Upper lobe of right lung (tissue), 1 donor: ENCODE data around the gene ARAP1. TPM values are rescaled to one million over a fixed set of nuclear protein-coding genes. Genes with fewer than 3 reads are reported as not detected.

Source experiments
- ATAC-seq: fragments of 200-7000 bp; cut with Tn5 transposase; one replicate; pipeline ENCODE4 v1.9.1; 2020; ENCODE audit warnings: mild to moderate bottlenecking, moderate library complexity
- DNase-seq: peaks from one replicate; pipeline ENCODE4 v3.0.0-alpha.2; 2020
- H3K27ac ChIP-seq: fragments of 200-600 bp; one replicate; pipeline ENCODE4 v1.8.0; 2022
- H3K27me3 ChIP-seq: fragments of 200-600 bp; one replicate; pipeline ENCODE4 v1.8.0; 2022; ENCODE audit warnings: mild to moderate bottlenecking
- H3K36me3 ChIP-seq: fragments of 200-600 bp; one replicate; pipeline ENCODE4 v1.8.0; 2022
- H3K4me1 ChIP-seq: fragments of 200-600 bp; one replicate; pipeline ENCODE4 v1.8.0; 2022
- H3K4me3 ChIP-seq: fragments of 200-600 bp; one replicate; pipeline ENCODE4 v1.8.0; 2022; ENCODE audit warnings: mild to moderate bottlenecking
- H3K9me3 ChIP-seq: fragments of 200-600 bp; one replicate; pipeline ENCODE4 v1.8.0; 2022
- CTCF ChIP-seq: fragments of 200-600 bp; IDR thresholded peaks from one replicate; pipeline ENCODE4 v1.8.0; 2022; ENCODE audit warnings: antibody characterized with exemption
- intact Hi-C: fragments of 100-400 bp; cut with DNase I; formaldehyde crosslinking; loops from one replicate; pipeline ENCODE4 v1.11.0; 2022
- total RNA-seq: library from RNA; stranded (reverse); fragmentation: NEBNext Ultra II Directional; extraction: Animal tissue kit (Norgen Biotek cat#: 25700); gene quantifications from one replicate; pipeline ENCODE4 v1.2.1, GENCODE V29; 2021
- donor health status: DM: no; HTN: yes; CAD: no; lungs with severe emphysema.

ARAP1 gene
- total RNA-seq, 1 donor from 2014 or later = 226 TPM

GRCh38 chr11:72704028-72704782 is 48.0 kb downstream of the ARAP1 start:
- ATAC-seq = no peak
- H3K27ac ChIP-seq = peak overlapping the region; percentile 65
- peaks cover 96% of the 10 kb centered on the region for H3K36me3 ChIP-seq
- peak; percentile 12 for TF ChIP-seq CTCF
- H3K27me3 ChIP-seq = no peaks in the 10 kb centered on the region
- H3K4me3 ChIP-seq = no peak overlapping the region
- H3K9me3 ChIP-seq = no peaks in the 10 kb centered on the region
- peaks cover 16% of the 10 kb centered on the region for H3K4me1 ChIP-seq
- intact Hi-C loops = no loop called here
- peak; percentile 63 for DNase-seq

GRCh38 chr11:72703267-72704008 is 48.8 kb downstream of the ARAP1 start:
- peak overlapping the region; percentile 16 for H3K4me3 ChIP-seq
- no peaks in the 10 kb centered on the region for H3K9me3 ChIP-seq
- ATAC-seq = peak; percentile 46
- no peaks in the 10 kb centered on the region for H3K27me3 ChIP-seq
- H3K27ac ChIP-seq = peak overlapping the region; percentile 65
- no peak for TF ChIP-seq CTCF
- H3K4me1 ChIP-seq = peaks cover 16% of the 10 kb centered on the region
- no peak for DNase-seq
- peaks cover 96% of the 10 kb centered on the region for H3K36me3 ChIP-seq
- intact Hi-C loops = no loop called here

GRCh38 chr11:72702577-72703241 is 49.5 kb downstream of the ARAP1 start:
- Histone ChIP-seq H3K9me3 (no peaks in the 10 kb centered on the region), H3K27ac (peak overlapping the region; percentile 47), H3K27me3 (no peaks in the 10 kb centered on the region), H3K4me1 (peaks cover 16% of the 10 kb centered on the region), H3K4me3 (peak overlapping the region; percentile 16), H3K36me3 (peaks cover 96% of the 10 kb centered on the region)
- intact Hi-C loops = no loop called here
- ATAC-seq (no peak), DNase-seq (peak; percentile 46)
- TF ChIP-seq CTCF = no peak

GRCh38 chr11:72702096-72702495 is 50.1 kb downstream of the ARAP1 start:
- Histone ChIP-seq H3K36me3 (peaks cover 96% of the 10 kb centered on the region), H3K4me3 (no peak overlapping the region), H3K27me3 (no peaks in the 10 kb centered on the region), H3K4me1 (peaks cover 16% of the 10 kb centered on the region), H3K27ac (no peak overlapping the region), H3K9me3 (no peaks in the 10 kb centered on the region)
- ATAC-seq (peak; percentile 3), DNase-seq (no peak)
- TF ChIP-seq CTCF = no peak
- intact Hi-C loops = no loop called here

GRCh38 chr11:72701466-72701865 is 50.7 kb downstream of the ARAP1 start:
- no peak for ATAC-seq
- no peak for TF ChIP-seq CTCF
- H3K27ac ChIP-seq = no peak overlapping the region
- H3K27me3 ChIP-seq = no peaks in the 10 kb centered on the region
- no peak overlapping the region for H3K4me3 ChIP-seq
- H3K4me1 ChIP-seq = peaks cover 16% of the 10 kb centered on the region
- no peak for DNase-seq
- no peaks in the 10 kb centered on the region for H3K9me3 ChIP-seq
- intact Hi-C loops = no loop called here
- H3K36me3 ChIP-seq = peaks cover 96% of the 10 kb centered on the region
